ENCODE data around the gene GALNT9. TPM values are rescaled to one million over a fixed set of nuclear protein-coding genes. Genes with fewer than 3 reads are reported as not detected.

The GALNT9 gene
- total and polyA plus RNA-seq, 8 donors = 0.15 to 3.1 (median 0.19) TPM; not detected in 5

DNA sequence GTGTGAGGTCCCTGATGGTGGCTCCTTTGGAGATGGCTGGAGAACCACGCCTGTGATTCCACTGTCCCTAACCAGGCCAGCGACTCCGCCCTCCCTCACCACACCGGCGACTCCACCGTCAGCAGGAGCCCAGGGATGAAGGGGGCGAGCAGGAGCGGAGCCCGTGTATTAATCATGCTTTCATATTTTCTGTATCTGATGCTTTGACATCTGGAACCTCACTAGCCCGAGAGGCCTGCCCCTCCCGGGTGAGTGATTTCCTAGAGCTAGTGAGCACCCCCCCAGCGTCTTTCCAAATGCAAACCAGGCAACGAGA, 115.3 kb downstream of the GALNT9 start:
- no peaks in the 10 kb centered on the region for H3K36me3 ChIP-seq
- H3K4me3 ChIP-seq = no peak overlapping the region
- intact Hi-C loops (cut with DNase I; ENCODE audit: low total_unique reads) = no loop called here
- peaks cover 0 to 43% (median 0%) of the 10 kb centered on the region in 3 donors for H3K27me3 ChIP-seq
- no peak overlapping the region for H3K27ac ChIP-seq
- DNase-seq = no peak
- H3K4me1 ChIP-seq = no peaks in the 10 kb centered on the region
- no peak for TF ChIP-seq POLR2AphosphoS5 (IDR thresholded peaks at IDR 0.05)
- no peak for TF ChIP-seq POLR2A (IDR thresholded peaks at IDR 0.05)
- TF ChIP-seq, protein P1, sequence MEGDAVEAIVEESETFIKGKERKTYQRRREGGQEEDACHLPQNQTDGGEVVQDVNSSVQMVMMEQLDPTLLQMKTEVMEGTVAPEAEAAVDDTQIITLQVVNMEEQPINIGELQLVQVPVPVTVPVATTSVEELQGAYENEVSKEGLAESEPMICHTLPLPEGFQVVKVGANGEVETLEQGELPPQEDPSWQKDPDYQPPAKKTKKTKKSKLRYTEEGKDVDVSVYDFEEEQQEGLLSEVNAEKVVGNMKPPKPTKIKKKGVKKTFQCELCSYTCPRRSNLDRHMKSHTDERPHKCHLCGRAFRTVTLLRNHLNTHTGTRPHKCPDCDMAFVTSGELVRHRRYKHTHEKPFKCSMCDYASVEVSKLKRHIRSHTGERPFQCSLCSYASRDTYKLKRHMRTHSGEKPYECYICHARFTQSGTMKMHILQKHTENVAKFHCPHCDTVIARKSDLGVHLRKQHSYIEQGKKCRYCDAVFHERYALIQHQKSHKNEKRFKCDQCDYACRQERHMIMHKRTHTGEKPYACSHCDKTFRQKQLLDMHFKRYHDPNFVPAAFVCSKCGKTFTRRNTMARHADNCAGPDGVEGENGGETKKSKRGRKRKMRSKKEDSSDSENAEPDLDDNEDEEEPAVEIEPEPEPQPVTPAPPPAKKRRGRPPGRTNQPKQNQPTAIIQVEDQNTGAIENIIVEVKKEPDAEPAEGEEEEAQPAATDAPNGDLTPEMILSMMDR (IDR thresholded peaks at IDR 0.05) = no peak
- no peak for TF ChIP-seq EP300 (IDR thresholded peaks at IDR 0.05)
- H3K9me3 ChIP-seq = peaks cover 0 to under 1% (median 0%) of the 10 kb centered on the region in 4 donors
- 60 to 75% (median 67%) methylated on average over 9 to 13 of the region's 13 CpGs for WGBS, 5 donors

DNA sequence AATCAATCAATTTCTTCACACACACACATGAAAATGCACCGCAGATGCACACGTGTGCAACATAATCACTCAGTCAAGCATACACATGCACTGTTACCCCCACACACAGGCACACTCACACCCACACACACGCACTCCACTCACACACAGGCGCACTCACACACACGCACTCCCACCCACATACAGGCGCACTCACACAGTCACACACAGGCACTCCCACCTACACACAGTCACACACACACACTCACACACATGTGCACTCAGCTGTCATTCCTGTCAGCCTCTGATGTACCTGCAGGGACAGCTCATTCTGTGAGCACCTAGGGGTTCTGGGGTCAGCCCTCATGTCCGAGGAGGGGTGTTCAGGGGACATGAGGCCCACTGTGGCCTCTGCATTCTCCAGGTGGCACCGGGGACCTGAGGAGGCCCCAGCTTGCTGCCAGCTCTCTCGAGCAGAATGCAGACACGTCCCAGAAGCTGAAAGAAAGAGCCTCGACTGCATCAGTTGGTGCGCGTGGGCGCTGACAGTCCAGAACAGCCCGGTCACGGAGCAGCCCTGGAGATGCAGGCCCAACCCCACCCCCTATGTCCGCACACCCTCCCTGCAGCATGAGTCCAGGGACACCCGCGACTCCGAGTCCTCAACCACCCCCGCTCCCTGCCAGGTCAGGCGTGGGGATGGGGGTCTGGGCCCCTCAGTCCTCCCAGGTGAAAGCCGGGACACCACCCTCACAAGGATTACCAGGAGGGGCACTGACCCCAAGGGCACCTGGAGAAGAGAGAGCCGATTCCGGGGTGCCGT, 115.8 kb downstream of the GALNT9 start:
- intact Hi-C loops (cut with DNase I; ENCODE audit: low total_unique reads) = no loop called here
- 72 to 87% (median 78%) methylated on average over 12 to 26 of the region's 26 CpGs for WGBS, 5 donors
- TF ChIP-seq POLR2A (IDR thresholded peaks at IDR 0.05) = no peak
- TF ChIP-seq EP300 (IDR thresholded peaks at IDR 0.05) = no peak
- TF ChIP-seq, protein P1 (IDR thresholded peaks at IDR 0.05) = no peak

DNA sequence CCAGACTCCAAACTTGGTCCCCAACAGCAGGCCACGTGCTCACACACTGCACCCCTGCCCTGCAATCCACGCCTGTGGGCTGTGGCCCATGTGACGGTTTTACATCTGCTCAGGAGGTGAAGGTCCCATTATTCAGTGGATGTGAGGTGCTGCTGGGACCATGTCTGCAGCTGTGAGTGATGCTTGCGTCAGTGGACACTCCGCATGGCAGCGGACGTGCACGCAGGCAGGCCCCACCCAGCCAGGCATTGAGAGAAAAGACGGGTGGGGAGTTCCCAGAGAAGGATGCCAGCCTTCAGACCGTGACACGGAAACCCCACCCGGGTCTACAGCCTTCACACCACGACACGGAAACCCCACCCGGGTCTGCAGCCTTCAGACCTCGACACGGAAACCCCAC, 117.6 kb downstream of the GALNT9 start:
- Histone ChIP-seq H3K27ac (no peak overlapping the region), H3K4me3 (no peak overlapping the region), H3K36me3 (no peaks in the 10 kb centered on the region), H3K9me3 (peaks cover 0 to 14% (median 11%) of the 10 kb centered on the region in 4 donors), H3K27me3 (peaks cover 0 to 39% (median 4%) of the 10 kb centered on the region in 3 donors), H3K4me1 (no peaks in the 10 kb centered on the region)
- intact Hi-C loops (cut with DNase I; ENCODE audit: low total_unique reads) = no loop called here
- WGBS, 5 donors = 82 to 88% (median 86%) methylated on average over 7 to 17 of the region's 17 CpGs
- DNase-seq = no peak
- TF ChIP-seq POLR2AphosphoS5 (IDR thresholded peaks at IDR 0.05) (no peak), POLR2A (IDR thresholded peaks at IDR 0.05) (no peak), EP300 (IDR thresholded peaks at IDR 0.05) (no peak)
- TF ChIP-seq, protein P1 (IDR thresholded peaks at IDR 0.05) = no peak

More for the DNA sequence above, 115.8 kb downstream of the GALNT9 start:
- H3K27ac ChIP-seq = no peak overlapping the region
- no peak overlapping the region for H3K4me3 ChIP-seq
- H3K4me1 ChIP-seq = no peaks in the 10 kb centered on the region
- no peak for DNase-seq
- peaks cover 0 to 38% (median 0%) of the 10 kb centered on the region in 3 donors for H3K27me3 ChIP-seq
- H3K36me3 ChIP-seq = no peaks in the 10 kb centered on the region
- peaks cover 0 to 6% (median 3%) of the 10 kb centered on the region in 4 donors for H3K9me3 ChIP-seq

DNA sequence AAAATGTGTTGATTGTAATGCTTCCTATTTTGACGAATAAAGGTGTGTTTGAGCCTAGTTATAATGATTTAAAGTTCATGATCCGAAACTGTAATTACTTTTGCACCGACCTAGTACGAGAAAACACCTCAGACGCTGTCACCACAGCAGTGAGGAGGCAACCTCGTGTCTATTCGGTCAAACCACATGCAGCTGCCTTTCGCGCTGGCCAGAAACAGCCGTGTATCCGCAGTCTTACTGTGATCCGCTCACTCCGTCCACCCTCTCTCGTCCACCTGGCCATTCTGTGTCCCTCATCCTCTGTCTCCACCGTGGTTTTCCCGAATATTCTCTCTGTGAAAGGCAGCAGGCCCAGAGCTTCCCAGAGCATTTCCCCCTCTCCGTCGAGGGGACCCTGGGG, 118.1 kb downstream of the GALNT9 start:
- Histone ChIP-seq H3K27me3 (peaks cover 0 to 40% (median 5%) of the 10 kb centered on the region in 3 donors), H3K4me1 (no peaks in the 10 kb centered on the region), H3K27ac (no peak overlapping the region), H3K4me3 (no peak overlapping the region), H3K9me3 (peaks cover 0 to 14% (median 11%) of the 10 kb centered on the region in 4 donors), H3K36me3 (no peaks in the 10 kb centered on the region)
- intact Hi-C loops (cut with DNase I; ENCODE audit: low total_unique reads) = no loop called here
- no peak for DNase-seq
- WGBS, 5 donors = 84 to 92% (median 87%) methylated on average over 18 of the region's 18 CpGs
- no peak for TF ChIP-seq POLR2A (IDR thresholded peaks at IDR 0.05)
- TF ChIP-seq POLR2AphosphoS5 (IDR thresholded peaks at IDR 0.05) = no peak
- TF ChIP-seq EP300 (IDR thresholded peaks at IDR 0.05) = no peak
- TF ChIP-seq, protein P1 (IDR thresholded peaks at IDR 0.05) = no peak
